NCI-H2171 (cell line): Measurements from ENCODE around the gene ATP1B2.
A peak's percentile ranks its signal among the peaks of the same experiment; 100 is the strongest.
"Not testable (repeated sequence)": the region's sequence is repeated elsewhere in the genome, so short reads cannot be mapped to it uniquely, and the experiment has no call there.

Experiments
- DNase-seq: peaks from one replicate; lab custom pipeline; 2025; lab: John Stamatoyannopoulos, UW

Gene ATP1B2

GRCh38 chr17:7650509-7651096 is at the start of gene ATP1B2:
Gene ATP1B2, plus strand, starts transcription at chr17:7650926. Its CDS starts 593 bp downstream, at chr17:7651519.
- peak; percentile 87 for DNase-seq

- no peak for DNase-seq
These were observed 44.4 kb upstream of the ATP1B2 start for GRCh38 chr17:7606280-7606679.

GRCh38 chr17:7610641-7611040 is 40.1 kb upstream of the ATP1B2 start:
- no peak for DNase-seq

DNA sequence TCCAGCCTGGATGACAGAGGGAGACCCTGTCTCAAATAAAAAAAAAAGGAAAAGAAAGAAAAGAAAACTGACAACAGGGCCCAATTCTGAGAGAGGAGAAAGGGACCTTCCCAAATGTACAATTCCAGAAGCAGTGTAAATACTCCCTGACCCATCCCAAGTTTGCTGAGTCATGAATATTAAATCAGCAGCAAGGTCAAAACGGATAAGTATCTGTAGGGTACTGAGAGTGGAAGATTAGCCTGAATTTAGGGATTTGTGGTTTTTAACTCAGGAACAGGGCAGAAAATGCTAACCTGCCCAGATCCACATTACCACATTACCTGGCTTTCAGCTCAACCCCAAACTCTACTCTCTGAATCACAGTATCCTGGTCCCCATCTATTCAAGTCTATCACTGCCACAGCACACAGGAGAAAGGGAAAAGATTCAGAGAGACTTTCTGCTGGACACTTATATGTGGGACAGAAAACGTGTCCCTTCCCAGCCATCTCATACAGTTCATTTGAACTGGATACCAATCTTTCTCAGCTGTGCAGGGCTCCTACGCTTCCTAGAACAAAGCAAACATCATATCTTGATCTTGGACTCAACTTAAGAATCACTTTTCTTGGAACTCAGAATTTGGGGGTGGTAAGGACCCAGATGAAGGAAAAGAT is 39.0 kb upstream of the ATP1B2 start:
- DNase-seq, result no peak

- no peak for DNase-seq
These were observed 38.5 kb upstream of the ATP1B2 start for GRCh38 chr17:7612294-7612640.

DNA sequence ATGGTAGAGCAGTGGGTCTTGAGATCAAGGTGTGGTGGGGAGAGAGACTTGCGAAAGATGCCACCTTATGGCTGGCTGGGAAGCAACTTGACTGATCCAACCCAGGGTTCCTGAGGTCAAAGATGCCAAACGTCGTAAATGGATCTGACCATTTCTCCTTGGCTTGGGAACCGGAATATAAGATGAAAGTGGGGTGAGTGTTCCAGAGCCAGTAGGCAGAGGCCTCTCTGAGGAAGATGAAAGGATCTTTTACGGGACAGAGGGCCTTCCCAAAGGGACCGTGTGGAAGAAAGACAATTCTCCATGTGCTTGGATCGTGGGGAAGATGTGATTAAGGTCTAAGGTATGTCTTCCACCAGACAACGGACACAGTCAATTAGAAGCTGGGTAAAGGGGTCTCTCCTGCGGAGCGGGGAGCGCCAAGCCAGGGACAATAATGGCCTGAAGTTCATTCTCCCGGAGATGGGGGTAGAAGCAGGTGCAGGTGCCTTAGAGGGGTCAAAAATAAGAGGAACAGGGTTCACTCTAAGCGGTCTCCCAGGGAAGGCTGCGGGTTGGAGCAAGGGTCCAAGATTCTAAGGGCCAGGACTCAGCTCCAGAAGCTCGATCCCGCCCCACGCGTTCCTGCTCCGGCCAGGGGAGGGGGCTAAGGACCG is 36.8 kb upstream of the ATP1B2 start:
- no peak for DNase-seq

DNA sequence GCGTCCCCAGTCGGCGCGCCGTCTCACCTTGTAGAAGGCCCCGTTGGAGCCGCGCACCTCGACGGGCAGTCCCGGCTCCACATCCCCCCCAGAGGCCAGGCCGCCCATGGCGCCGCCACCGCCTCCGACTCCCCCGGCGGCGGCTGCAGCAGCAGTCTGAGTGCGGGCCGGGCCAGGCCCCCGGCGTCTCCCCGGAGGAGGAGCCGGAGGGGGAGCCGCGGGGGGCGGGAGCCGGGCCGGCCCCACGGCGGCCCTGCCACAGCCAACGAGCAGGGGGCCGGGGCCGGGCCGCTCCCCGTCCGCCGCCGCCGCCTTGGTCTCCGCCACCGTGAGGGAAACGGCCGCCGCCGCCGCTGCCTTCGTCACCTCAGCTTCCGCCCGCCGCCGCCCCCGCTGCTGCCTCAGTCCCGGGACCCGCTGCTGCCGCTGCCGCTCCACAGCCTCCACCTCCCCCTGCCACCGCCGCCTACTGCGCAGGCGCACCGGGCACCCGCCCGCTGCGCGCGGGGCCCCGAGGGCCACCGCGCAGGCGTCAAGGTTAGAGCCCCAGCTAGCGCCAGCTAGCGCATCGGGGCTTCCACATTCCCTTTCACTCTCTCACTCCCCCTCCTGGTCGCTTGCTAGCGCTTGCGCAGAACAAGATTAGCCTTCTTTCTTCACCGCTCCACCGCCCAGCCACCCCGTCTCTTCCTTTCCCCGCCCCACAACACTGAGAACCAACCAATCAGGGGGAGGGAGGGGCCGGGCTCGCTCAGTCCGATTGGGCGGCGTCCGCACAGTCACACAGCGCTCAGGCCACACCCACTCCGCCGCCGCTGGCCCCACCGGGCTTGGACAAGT is 36.1 kb upstream of the ATP1B2 start, which contains the start of gene FXR2:
Gene FXR2, minus strand, starts transcription at position 473 of the 840 bp plus-strand sequence. Its CDS starts 365 bp downstream, at position 108.
- peak; percentile 99 for DNase-seq

DNA sequence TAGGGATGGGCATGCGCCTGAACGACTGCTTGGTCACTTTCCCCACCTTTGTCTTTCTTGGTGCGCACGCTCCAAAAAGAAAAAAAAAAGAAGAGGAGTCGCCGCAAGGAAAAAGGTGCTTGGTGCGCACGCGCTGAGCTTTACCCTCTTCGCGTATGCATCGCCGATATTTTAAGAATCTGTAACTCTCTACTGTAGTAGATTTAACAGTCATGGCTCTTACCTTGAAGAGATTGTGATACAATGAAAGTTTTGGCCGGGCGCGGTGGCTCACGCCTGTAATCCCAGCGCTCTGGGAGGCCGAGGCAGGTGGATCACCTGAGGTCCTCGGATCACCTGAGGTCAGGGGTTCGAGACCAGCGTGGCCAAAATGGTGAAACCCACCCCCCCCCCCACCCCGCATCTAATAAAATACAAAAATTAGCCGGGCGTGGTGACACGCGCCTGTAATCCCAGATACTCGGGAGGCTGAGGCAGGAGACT is 35.4 kb upstream of the ATP1B2 start:
- DNase-seq, result no peak

- DNase-seq, result no peak
These were observed 32.1 kb upstream of the ATP1B2 start for GRCh38 chr17:7618608-7619007.

GRCh38 chr17:7620835-7621234 is 29.9 kb upstream of the ATP1B2 start:
- DNase-seq, result no peak

DNA sequence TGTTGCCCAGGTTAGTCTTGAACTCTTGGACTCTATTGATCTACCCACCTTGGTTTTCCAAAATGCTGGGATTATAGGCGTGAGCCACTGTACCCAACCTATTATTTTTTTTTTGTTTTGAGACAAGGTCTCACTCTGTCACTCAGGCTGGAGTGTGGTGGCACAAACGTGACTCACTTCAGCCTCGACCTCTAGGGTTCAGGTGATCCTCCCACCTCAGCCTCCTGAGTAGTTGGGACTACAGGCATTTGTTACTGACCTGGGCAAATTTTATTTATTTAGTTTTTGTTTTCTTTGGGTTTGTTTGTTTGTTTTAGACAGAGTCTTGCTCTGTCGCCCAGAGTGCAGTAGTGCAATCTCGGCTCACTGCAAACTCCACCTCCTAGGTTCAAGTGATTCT is 27.1 kb upstream of the ATP1B2 start:
- no peak for DNase-seq

- not testable (repeated sequence) for DNase-seq
These were observed 25.0 kb upstream of the ATP1B2 start for GRCh38 chr17:7625749-7626148.

DNA sequence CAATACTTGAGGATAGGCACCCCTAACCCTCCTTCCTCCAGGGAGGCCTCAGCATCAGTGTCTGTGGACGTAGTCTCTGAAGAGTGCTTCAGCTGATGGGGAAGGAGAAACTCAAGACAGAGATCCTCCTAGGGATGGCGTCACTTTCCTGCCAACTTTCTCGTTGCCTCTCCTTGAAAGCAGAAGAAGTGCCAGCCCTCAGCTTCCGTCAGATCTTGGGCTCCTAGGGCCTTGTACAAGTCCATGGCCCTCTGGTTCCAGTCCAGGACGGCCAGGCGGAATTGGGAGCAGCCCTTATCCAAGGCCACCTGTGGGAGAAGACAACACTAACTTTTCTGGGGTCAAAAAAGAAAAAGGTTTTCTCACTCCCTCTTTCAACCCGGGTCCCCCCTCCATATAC is 24.4 kb upstream of the ATP1B2 start:
- no peak for DNase-seq

DNA sequence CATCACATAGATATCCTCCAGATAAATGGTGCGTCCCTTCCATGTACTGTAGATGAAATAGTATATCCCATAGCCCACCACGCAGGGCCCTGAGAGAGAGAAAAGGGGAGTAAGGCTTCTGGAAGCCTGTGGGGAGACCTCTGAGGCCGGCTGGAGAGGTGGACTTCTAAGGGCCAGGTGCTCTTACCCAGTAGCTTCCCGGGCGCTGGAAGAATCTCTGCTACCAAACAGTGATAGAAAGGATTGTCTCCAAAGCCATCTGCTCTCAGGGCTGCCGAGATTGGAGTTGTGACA is 23.8 kb upstream of the ATP1B2 start:
- DNase-seq, result no peak

DNA sequence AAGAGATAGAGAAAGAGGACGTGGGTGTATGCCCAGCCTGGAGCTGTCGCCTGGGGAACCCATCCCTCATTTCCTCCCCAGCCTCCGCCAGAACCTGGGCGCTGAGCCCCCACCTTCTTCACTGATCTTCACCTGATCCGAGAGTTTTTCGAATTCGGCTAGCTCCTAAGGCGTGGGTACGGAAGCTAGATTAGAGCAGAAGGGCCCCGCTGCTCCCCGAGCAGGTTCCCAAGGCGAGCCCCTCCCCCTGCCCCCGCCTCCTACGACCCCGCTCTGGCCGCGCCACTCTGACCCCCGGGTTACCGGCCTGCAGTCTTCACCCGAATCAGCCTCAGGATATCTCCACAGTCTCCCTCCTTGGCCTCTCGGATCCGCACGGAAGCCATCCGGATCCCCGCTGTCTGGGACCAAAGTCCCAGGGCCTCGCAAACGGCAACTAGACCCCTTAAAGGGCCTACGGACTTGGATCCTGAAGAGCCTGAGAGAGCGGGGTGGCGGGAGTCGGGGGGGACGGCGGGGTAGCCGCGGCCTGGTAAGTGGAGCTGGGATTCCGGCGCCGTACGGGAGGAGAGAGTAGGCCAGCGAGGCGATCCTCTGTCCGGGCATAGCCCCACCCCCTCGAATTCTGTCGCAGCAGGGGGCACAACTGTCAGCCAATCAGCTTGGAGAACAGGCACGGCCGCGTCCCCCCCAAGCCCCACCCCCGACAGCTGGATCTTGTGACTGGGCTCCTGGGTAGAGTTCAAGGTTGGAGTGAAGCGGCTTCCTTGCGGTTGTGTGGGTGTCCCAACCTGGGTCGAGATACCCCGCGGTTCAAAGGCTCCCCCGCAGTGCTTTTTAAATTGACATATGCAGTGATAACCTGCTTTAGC is 23.2 kb upstream of the ATP1B2 start, which contains the start of gene SAT2:
Gene SAT2, minus strand, starts transcription at position 572 of the 872 bp plus-strand sequence. Its CDS starts 186 bp downstream, at position 386.
- peak; percentile 87 for DNase-seq

DNA sequence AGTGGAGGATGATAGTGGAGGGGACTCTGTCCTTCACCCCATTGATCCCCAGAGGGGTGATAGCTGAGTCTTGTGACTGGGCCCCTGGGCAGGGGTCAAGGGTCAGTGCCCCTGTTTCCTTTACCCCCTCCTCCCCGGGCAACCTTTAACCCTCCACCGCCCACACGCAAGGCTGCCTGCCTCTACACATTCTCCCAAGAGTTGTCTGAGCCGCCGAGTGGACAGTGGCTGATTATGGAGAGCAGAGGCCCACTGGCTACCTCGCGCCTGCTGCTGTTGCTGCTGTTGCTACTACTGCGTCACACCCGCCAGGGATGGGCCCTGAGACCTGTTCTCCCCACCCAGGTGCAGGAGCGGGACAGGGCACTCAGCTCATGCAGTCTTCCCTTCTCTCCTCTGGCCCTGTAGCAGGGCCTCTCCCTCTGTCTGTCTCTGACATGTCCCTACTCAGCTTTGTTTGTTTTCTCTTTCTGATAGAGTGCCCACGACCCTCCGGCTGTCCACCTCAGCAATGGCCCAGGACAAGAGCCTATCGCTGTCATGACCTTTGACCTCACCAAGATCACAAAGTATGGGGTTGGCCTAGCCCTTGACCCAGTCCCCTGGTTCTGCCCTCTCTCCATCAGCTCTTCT is 20.7 kb upstream of the ATP1B2 start, which contains the start of gene SHBG:
Gene SHBG, plus strand, starts transcription at position 197 of the 633 bp plus-strand sequence. Its CDS starts 38 bp downstream, at position 235.
- DNase-seq, result no peak

DNA sequence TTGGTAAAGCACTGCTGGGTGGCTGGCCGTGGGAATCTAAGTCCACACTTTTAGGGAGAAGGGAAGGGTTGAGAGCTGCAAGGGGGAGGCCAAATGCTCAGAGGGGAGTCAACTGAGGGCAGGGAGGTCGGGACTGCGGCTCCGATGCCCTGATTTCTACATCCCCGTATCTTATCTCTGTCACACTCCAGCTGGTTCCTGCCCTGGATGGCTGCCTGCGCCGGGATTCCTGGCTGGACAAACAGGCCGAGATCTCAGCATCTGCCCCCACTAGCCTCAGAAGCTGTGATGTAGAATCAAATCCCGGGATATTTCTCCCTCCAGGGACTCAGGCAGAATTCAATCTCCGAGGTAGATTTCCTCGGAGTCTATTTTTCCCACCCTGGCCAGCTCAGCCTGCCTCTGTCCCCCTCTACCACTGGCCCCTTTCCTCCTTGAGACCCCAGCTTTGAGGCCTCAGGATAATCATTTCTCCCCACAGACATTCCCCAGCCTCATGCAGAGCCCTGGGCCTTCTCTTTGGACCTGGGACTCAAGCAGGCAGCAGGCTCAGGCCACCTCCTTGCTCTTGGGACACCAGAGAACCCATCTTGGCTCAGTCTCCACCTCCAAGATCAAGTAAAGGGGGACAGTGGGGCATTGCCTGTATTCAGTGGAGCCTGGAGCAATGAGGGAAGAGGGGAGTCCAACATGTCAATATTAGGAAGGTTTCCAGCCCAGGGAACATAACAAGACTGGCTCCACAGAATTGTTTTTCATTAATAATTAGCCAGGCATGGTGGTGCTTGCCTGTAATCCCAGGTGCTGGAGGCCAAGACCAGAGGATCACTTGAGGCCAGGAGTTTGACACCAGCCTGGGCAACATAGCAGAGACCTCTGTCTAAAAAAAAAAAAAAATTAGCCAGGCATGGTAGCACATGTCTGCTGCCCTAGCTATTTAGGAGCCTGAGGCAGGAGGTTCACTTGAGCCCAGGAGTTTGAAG is 19.0 kb upstream of the ATP1B2 start:
- DNase-seq, result no peak

- no peak for DNase-seq
These were observed 18.2 kb upstream of the ATP1B2 start for GRCh38 chr17:7632492-7632894.

GRCh38 chr17:7633093-7633492 is 17.6 kb upstream of the ATP1B2 start:
- no peak for DNase-seq

DNA sequence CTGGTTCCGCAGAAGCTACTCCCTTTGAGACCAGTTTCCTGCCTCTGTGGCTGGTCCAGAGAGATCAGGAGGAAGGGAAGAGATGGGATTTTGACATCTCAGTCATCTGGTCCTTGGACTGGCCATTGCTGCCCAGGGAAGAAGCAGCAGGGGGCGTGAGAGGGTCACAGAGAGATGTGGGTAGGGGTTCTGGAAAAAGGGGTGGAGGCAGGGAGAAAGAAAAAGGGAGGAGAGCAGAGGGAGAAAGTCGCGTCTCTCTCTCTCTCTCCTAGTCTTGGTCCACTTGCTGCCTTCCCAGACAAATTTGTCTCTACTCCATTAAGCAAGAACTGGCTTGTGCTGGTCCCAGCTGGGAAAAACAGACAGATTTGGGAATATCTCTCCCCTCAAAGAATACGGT is 16.3 kb upstream of the ATP1B2 start:
- no peak for DNase-seq
